Mesodermal cell (in vitro differentiated cells): ENCODE results near the gene HSPA2.

ENCODE experiments used
- H3K27ac ChIP-seq: 2 replicates; pipeline ENCODE4 v1.7.0; 2013; ENCODE audit warnings: mild to moderate bottlenecking, low read depth, low read length, moderate library complexity; ENCODE audit not compliant: severe bottlenecking
- H3K36me3 ChIP-seq: 2 replicates; pipeline ENCODE4 v1.7.1; 2013; ENCODE audit warnings: mild to moderate bottlenecking, low read length, moderate library complexity; ENCODE audit not compliant: control insufficient read depth, insufficient read depth
- H3K4me1 ChIP-seq: one replicate; pipeline ENCODE4 v1.7.1; 2013; ENCODE audit warnings: mild to moderate bottlenecking, low read length; ENCODE audit not compliant: insufficient read depth, control insufficient read depth, poor library complexity, severe bottlenecking
- H3K4me3 ChIP-seq: 2 replicates; pipeline ENCODE4 v1.7.0; 2013; ENCODE audit warnings: low read length, control low read depth, mild to moderate bottlenecking; ENCODE audit not compliant: insufficient read depth, poor library complexity, severe bottlenecking; ENCODE audit errors: extremely low read depth
- H3K9me3 ChIP-seq: 2 replicates; pipeline ENCODE4 v1.7.1; 2013; ENCODE audit warnings: mild to moderate bottlenecking, low read length, moderate library complexity; ENCODE audit not compliant: control insufficient read depth
- WGBS, 2 experiments: methylation state at CpG; one replicate each; pipeline ENCODE4 v1.1.5; 2013; ENCODE audit warnings: missing lambda C conversion rate in 2 of 2; ENCODE audit not compliant: insufficient coverage in 2 of 2; 5-methylcytosine and 5-hydroxymethylcytosine counted together

The HSPA2 gene

DNA sequence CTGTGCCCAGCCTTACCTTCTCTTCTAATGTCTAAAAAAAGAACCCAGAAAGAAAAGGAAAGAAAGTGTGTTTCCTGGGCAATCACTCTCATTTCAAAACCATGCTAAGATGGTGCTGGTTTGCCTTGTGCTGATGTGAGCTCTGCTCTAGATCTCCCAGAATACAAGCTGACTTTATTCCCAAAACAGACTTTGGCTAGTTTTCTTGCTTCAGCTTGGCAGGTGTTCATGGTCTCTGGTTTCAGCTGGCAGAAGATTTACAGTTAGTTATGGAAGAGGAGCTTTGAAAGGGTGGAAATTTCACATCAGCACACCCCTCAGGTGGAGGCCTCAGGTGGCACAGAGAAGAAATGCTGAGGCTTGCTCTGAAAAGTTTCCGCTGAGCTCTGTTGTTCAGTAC lies 43.6 kb downstream of the HSPA2 start:
- H3K4me1 ChIP-seq, result peaks cover 20% of the 10 kb centered on the region
- no peak overlapping the region for H3K4me3 ChIP-seq
- no peaks in the 10 kb centered on the region for H3K9me3 ChIP-seq
- H3K36me3 ChIP-seq, result no peaks in the 10 kb centered on the region
- WGBS, 2 experiments, result 100% methylated on average over 1 of the region's 1 CpG; no CpG with 5 or more reads in 1 of the 2 experiments
- no peak overlapping the region for H3K27ac ChIP-seq

DNA sequence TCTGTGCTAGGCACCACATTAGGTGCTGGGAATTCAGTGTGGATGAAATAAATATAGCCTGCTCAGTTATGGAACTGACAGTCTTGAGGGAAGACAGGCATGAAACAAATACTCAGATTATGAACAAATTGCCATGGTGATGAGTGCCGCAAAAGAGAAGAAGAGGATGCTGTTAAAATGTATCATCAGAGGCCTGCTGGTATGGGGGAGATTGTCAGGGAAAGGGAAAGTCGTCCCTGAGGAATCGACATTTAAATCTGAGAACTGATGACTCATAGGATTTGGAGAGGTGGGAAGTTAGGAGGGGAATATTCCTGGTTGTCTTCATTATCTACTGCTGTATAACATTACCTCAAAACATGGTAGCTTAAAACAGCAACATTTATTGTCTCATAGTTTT lies 51.3 kb downstream of the HSPA2 start:
- WGBS, 2 experiments, result 76 to 82% methylated on average over 3 of the region's 3 CpGs
- Histone ChIP-seq H3K4me1 (peaks cover 3% of the 10 kb centered on the region), H3K27ac (no peak overlapping the region), H3K9me3 (no peaks in the 10 kb centered on the region), H3K36me3 (no peaks in the 10 kb centered on the region), H3K4me3 (no peak overlapping the region)
